Pons (tissue), 1 donor: Measurements from ENCODE around the gene CMTM3.
A peak's percentile ranks its signal among the peaks of the same experiment; 100 is the strongest.
"Not testable (repeated sequence)": the region's sequence is repeated elsewhere in the genome, so short reads cannot be mapped to it uniquely, and the experiment has no call there.

Experiments
- DNase-seq: peaks from one replicate; pipeline ENCODE4 v3.0.0-alpha.2; 2016; ENCODE audit warnings: low spot score

The CMTM3 gene

DNA sequence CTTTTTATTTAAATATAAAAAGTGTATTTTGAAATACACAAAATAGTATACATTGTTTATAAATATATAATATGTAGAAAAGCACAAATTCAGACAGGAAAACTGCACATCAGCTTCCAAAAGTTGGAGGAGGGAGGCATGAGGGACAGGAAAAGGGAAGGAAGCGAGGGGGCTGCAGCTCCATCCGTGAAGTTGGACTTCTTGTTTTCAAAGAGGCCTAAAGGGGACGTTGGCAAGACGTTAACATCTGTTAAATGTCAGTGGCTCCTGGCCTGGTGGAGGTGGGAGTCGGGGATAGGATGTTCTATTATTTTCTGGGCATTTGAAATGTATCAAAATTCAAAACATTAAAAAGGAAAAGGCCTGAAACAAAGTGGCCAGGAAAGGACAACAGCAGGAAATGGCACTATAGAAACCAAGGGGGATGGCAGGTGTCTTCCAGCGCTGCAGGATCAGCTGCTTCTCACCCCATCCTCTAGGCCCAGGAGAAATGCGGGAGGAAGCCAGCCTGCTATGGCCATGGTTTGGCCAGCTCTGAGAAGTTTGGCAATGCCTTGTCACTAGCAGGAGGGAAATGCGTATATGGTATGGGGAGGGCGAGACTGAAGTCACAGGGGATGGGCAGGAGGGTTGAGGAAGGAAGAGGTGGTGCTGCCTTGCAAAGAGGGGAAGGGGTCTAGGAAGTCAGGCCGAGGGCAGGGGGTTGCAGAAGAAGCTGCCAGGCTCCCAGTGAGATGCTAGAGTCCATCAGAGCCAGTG lies 18.8 kb upstream of the CMTM3 start:
- DNase-seq: peak; percentile 44

DNA sequence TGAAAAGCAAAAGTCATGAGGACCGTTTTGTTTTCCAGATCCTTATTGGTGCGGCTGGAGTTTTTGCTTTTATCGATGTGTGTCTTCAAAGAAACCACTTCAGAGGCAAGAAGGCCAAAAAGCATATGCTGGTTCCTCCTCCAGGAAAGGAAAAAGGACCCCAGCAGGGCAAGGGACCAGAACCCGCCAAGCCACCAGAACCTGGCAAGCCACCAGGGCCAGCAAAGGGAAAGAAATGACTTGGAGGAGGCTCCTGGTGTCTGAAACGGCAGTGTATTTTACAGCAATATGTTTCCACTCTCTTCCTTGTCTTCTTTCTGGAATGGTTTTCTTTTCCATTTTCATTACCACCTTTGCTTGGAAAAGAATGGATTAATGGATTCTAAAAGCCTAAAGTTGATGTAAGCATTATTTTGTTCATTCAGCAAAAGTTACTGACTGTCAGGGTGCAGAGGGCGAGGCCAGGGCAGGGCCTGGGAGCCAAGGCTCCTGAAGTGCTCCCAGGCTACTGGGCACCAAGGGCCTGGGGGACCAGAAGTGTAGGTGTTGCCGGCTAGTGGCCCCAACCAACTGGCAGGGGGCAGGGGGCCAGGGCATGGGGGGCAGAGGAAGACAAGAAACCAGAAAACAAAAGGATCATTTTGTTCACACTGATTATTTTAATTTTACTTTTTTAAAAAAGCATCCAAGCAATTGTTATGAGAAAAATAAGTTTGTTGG lies 16.5 kb upstream of the CMTM3 start:
- DNase-seq: no peak

DNA sequence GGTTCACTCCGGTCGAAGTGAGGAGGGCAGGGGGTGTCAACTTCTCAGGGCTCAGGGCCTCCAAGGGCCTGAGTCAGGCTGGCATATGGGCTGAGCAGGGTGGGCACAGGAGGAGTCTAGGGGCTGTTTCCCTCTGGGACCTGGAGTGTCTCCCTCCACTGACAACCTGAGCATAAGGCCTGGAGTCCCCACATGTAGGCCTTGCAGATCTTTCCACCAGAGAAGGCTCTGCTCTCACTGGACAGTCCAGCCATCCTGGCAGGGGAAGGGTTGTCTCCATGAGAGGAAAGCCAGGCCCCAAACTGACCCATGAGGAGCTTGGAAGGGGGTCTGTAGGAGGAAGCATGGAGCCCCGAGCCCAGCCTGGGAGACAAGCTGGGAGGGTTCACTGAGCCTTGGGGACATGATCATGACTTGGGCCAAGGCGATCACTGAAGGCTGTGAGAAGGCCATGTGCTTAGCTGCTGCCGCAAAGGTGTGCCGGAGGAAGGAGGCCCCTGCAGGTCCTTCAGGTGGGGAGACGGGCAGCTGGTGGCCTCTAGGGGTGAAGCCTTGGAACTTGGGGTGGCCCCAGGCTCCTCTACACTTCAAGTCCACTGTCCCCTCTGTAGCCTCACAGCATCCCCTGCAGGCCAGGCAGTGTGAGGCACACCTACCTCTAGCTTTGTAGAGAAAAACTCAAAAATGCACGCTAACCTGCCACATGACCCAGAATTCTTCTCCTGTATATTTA lies 15.4 kb upstream of the CMTM3 start:
- DNase-seq: peak; percentile 61

DNA sequence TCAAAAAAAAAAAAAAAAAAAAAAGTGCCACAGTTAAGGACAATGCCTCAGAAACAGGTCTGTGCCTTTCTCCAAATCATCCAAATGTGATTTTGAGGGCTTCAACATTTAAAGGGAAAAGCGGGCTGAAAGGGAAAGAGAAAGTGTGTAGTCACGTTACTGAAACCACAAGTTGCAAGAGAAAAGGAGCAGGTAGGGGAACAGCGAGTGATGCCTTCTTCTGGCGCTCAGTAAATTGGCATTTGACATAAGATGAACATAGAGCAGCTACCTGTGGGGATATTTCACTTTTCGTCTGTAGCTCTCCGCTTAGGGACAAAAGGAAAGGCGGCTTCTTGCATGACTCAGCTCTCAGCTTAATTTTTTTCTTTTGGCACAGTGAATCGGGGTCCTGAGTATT lies 14.2 kb upstream of the CMTM3 start:
- no peak for DNase-seq

- no peak for DNase-seq
Observed at GRCh38 chr16:66591018-66591417, 13.5 kb upstream of the CMTM3 start.

DNA sequence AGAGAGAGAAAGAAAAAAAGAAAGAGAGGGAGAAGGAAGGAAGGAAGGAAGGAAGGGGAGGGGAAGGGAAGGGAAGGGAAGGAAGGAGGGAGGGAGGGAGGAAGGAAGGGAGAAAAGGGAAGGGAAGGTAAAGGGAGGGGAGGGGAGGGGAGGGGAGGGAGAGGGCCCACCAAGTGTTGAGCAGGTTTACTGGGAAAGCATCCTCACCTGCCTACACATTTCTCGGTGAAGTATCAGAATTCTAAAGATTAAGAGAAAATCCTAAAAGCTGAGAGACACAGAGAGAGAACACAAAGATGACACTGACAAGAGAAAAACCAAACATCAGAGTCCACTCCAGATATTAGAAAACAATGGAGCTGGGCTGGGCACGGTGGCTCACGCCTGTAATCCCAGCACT lies 12.3 kb upstream of the CMTM3 start:
- no peak for DNase-seq

DNA sequence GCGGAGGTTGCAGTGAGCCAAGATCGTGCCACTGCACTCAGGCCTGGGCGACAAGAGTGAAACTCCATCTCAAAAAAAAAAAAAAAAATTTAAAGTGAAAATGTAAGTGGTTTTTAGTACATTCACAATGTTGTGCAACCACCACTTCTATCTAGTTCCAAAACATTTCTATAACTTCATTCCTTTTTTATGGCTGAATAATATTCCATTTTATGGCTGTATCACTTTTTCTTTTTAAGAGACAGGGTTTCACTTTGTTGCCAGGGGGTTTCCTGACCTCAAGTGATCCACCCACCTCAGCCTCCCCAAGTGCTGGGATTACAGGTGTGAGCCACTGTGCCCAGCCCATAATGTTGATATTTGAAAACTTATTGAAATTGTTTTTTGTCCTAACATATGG lies 11.7 kb upstream of the CMTM3 start:
- no peak for DNase-seq

- no peak for DNase-seq
Observed at GRCh38 chr16:66594739-66595138, 9.8 kb upstream of the CMTM3 start.

- not testable (repeated sequence) for DNase-seq
Observed at GRCh38 chr16:66596559-66596958, 7.9 kb upstream of the CMTM3 start.

DNA sequence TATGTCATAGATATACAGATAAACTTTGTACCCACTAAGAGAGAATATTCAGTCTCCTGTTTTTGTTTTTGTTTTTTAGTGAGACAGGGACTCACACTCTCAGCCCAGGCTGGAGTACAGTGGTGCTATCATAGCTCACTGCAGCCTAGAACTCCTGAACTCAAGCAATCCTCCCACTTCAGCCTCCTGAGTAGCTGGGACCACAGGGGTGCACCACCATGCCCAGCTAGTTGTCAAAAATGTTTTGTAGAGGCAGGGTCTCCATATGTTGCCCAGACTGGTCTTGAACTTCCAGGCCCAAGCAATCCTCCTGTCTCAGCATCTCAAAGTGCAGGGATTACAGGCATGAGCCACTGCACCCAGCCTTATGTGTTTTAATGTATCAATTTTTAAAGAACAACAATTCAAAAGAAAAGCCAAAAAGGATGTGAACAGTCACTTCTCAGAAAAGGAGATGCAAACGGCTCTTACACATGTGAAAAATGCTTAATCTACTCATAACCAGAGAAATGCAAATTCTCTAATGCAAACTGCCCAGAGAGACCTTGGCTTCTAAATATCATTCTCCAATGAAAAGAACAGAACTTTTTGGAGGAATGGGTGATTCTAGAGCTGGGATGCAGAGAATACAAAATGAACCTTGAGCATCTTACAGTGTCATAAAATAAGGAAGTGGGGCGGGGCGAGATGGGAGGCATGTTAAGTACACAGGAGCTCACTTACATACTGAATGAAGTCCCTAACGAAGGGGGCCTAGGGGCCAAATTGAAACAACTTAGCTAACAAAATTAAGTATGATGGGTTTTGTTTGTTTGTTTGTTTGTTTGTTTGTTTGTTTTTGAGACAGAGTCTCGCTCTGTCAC lies 7.3 kb upstream of the CMTM3 start:
- DNase-seq: no peak

GRCh38 chr16:66598111-66598510 lies 6.4 kb upstream of the CMTM3 start:
- DNase-seq: no peak

DNA sequence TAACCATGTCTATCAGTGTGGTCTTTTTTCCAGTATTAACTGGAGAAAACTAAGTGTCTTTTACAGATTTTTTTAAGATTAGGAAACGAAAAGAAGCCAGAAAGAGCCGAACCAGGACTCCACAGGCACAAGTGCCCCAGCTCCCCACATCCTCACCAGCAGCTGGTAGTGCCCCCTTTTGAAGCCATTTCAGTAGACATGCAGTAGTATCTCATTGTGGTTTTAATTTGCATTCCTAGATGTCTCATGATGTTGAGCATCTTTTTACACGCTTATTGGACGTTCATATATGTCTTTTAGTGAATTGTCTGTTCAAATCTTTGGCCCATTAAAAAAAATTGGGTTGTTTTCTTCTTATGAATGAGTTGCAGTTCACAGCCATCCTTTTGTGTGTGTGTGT lies 4.8 kb upstream of the CMTM3 start:
- no peak for DNase-seq

- no peak for DNase-seq
Observed at GRCh38 chr16:66600477-66600876, 4.0 kb upstream of the CMTM3 start.

DNA sequence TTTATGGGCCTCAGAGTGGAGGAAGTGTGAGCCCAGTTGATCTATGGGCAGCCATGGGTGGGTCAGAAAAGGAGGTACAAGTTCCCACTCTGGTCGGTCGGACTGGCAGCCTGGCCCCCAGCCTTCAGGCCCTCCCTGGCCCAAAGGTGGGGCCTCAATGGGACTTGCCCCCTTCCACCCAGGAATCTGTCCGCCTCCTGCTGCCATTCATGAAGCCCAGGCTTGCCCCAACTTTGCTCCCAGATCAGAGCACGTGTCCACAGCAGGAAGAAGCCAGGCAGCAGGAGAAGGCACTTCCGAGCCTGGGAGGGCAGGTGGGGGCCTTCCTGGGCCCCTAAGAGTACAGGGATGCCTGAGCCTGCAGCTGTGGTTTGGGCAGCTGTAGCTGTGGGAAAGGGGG lies 3.0 kb upstream of the CMTM3 start:
- no peak for DNase-seq

DNA sequence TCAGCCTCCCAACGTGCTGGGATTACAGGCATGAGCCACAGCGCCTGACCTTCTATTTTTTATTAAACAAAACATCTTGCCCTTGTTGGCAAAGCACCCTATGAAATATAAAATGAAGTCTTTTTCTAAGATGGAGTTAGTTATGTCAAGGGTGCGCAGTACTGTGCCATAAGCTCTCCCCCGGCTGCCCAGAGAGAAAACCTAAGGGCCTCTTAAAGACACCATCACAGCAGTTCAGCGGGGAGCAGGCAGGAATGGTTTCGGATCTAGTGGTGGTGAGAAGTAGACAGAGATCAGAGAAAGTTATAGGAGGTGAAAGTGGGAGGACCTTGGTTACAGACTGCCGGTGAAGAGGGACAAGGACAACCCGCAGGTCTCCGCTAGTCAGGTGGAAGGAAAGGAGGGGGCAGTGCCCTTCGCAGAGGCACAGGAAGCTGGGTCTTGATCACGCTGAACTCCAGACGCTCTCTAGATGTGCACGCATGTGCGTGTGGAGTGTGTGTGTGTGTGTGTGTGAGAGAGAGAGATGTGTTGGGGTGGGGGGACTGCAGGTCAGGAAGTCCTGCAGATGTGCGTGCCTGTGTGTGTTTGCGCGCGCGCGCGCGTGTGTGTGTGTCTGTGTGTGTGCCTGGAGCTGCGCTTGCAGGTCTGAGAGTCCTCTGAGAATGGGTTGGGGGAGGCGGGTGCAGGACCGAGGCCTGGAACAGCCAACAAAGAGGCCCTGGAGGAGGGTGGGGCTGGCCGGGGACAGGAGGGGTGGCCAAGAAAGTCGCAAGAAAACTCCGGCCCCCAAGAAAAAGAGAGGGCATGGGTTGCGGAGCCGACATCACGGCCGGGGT lies 748 bp upstream of the CMTM3 start:
- DNase-seq: peak; percentile 34

- DNase-seq: no peak
Observed at GRCh38 chr16:66605177-66605978, 874 bp downstream of the CMTM3 start.

GRCh38 chr16:66605979-66606751 lies 1.7 kb downstream of the CMTM3 start:
- DNase-seq: no peak

- peak; percentile 59 for DNase-seq
Observed at GRCh38 chr16:66608241-66609138, 4.0 kb downstream of the CMTM3 start.
